Activated naive CD8-positive, alpha-beta T cell (primary cell): ENCODE results near the gene GIT2.

Source experiments
- H3K27ac Mint-ChIP-seq: one replicate; pipeline ENCODE4 v1.8.0; 2021; ENCODE audit warnings: mixed read lengths
- H3K27me3 Mint-ChIP-seq: one replicate; pipeline ENCODE4 v1.8.0; 2021; ENCODE audit warnings: mixed read lengths
- H3K36me3 Mint-ChIP-seq: one replicate; pipeline ENCODE4 v1.8.0; 2021; ENCODE audit warnings: mixed read lengths
- H3K4me1 Mint-ChIP-seq: one replicate; pipeline ENCODE4 v1.8.0; 2021; ENCODE audit warnings: low read depth, mixed read lengths
- H3K4me3 Mint-ChIP-seq: one replicate; pipeline ENCODE4 v1.8.0; 2021; ENCODE audit warnings: mild to moderate bottlenecking, mixed read lengths
- H3K9me3 Mint-ChIP-seq: one replicate; pipeline ENCODE4 v1.8.0; 2021; ENCODE audit warnings: low read depth, mixed read lengths

GIT2 gene

DNA sequence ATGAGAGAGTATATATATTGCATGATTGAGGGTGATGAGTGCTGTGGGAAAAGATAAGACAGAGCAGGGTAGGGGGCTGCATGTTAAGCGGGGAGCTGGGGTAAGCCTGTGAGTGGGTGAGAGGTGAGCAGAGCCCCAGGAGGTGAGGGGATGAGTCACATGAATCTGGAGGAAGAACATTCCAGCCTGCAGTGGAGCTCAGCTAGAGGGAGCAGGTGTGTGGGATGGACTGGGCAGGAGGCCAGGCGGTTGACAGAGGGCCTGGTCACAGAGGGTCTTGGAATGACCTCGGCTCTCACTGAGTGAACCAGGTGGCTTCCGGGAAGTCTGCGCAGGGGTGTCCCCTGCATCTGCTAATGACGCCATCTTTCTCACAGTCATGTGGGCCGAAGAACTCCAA lies 44.4 kb downstream of the GIT2 start:
- Mint-ChIP-seq H3K9me3 (no peaks in the 10 kb centered on the region), H3K27ac (peak overlapping the region; percentile 83), H3K4me1 (peaks cover 23% of the 10 kb centered on the region), H3K36me3 (peaks cover 24% of the 10 kb centered on the region), H3K27me3 (no peaks in the 10 kb centered on the region), H3K4me3 (no peak overlapping the region)

DNA sequence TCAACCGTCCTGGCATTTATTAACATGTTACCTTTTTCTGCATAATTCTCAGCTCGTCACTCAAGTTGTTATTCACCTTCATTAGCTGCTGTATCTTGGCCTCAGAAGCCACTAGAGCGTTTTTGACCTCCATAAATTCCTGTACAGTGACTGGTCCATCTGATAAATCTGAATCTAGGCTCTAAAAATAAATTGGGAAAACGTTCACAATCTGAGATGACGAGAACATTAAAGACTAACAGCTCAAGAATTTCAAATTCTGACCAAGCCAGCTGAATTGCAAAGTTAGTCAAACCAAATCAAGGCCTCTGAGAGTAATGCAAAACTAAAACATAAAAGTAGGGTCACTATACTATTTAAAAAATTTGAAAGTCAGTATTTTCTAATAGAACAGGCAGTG lies 45.0 kb downstream of the GIT2 start:
- Mint-ChIP-seq H3K4me3 (no peak overlapping the region), H3K27ac (no peak overlapping the region), H3K36me3 (peaks cover 24% of the 10 kb centered on the region), H3K9me3 (no peaks in the 10 kb centered on the region), H3K4me1 (peaks cover 29% of the 10 kb centered on the region), H3K27me3 (no peaks in the 10 kb centered on the region)

DNA sequence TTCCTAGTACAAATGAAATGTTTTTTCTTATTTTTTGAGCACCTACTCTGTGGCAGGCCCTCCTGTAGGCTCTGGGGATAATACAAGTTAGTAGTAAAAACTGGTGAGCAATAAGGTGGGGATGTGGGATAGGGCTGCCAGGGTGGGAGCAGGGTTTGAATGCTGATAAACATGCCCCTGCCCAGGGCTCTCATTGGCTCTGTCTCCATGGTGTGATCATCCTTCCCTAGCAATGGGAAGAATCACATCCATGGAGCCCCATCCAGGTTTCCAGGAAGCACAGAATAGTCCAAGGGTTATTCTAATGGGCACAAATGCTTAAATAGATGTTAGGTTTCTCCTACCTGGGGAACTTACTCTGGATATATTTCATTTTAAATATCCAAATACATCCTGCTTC lies 45.5 kb downstream of the GIT2 start:
- Mint-ChIP-seq H3K27ac (no peak overlapping the region), H3K4me1 (peaks cover 29% of the 10 kb centered on the region), H3K36me3 (peaks cover 24% of the 10 kb centered on the region), H3K9me3 (no peaks in the 10 kb centered on the region), H3K4me3 (no peak overlapping the region), H3K27me3 (no peaks in the 10 kb centered on the region)

DNA sequence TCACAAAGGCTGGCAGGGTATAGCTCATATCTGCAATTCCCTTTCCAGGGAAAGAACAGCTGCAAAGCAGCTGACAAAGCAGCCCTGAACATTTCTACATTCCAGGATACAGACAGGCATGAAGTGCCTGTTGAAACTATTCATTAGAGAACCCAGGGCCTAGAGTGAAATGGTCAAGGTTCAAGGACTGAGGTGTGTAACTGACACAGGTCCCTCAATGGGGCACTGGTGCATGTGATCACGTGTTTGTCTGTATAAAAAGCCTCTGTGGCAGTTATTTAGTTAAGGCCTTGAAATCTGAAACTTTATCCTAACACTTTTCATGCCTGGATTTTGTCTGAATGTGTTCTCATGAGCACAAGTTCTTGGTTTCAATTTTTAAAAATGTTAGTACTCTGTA lies 47.1 kb downstream of the GIT2 start:
- peaks cover 29% of the 10 kb centered on the region for H3K4me1 Mint-ChIP-seq
- no peaks in the 10 kb centered on the region for H3K27me3 Mint-ChIP-seq
- peak overlapping the region; percentile 34 for H3K27ac Mint-ChIP-seq
- peaks cover 24% of the 10 kb centered on the region for H3K36me3 Mint-ChIP-seq
- no peak overlapping the region for H3K4me3 Mint-ChIP-seq
- no peaks in the 10 kb centered on the region for H3K9me3 Mint-ChIP-seq

DNA sequence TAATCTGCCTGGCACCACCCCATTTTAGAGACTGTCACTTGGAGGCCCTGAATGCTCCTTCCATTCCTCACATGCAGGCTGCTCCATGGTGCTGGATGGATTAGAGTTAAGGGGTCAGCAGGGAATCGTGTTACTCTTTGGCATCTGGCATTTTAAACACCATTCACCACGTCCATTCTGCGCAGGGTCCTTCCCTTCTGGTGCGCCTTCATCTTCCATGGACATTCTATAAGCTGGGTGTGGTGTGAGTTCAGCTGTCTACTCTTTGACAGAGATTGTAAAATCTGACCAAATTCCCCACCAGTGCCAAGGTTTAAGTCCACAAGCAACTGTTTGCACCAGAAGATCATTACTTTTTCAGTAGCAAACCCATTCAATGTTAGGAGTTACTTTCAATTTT lies 47.8 kb downstream of the GIT2 start:
- H3K27me3 Mint-ChIP-seq: no peaks in the 10 kb centered on the region
- peak overlapping the region; percentile 5 for H3K27ac Mint-ChIP-seq
- peaks cover 24% of the 10 kb centered on the region for H3K36me3 Mint-ChIP-seq
- no peaks in the 10 kb centered on the region for H3K9me3 Mint-ChIP-seq
- no peak overlapping the region for H3K4me3 Mint-ChIP-seq
- H3K4me1 Mint-ChIP-seq: peaks cover 29% of the 10 kb centered on the region

DNA sequence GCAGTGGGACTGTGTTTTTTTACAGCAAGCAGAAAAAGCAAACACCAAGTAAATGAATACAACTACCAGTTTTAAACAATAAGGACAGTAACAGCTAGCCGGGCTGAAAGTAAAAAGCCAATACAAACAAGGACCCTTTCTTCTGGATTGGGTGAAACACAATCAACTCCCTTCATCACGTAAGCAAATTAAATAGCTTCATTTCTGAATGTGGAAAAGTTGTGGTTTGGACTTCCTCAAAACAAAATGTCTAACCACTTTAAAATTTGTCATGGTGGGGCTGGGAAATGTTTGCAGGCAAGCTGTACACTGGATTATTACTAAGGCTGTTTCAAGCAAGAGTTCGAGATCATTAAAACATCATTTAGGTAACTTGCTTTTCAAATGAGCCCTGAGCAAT lies 48.6 kb downstream of the GIT2 start:
- Mint-ChIP-seq H3K9me3 (no peaks in the 10 kb centered on the region), H3K4me1 (peaks cover 28% of the 10 kb centered on the region), H3K36me3 (peaks cover 23% of the 10 kb centered on the region), H3K27me3 (no peaks in the 10 kb centered on the region), H3K4me3 (no peak overlapping the region), H3K27ac (peak overlapping the region; percentile 89)

DNA sequence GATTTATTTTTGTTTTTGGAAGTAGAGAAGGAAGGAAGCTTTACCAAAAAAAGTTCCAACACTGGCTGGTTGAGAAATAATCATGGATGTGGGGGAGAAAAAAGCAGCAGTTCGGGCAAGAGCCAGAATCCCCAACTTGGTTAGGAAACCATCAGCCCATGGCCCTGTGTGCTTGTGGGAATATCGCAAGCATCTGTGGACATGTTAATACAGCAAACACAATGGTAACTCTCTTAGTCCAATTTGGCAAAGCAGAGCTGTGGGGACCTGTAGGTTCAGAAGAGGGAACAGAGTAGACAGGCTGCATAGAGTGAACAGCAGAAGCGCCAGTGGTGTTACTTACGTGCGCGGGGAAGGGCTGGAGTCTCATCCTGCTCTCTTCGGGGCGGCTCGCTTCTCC lies 49.3 kb downstream of the GIT2 start:
- Mint-ChIP-seq H3K4me3 (peak overlapping the region; percentile 8), H3K27ac (peak overlapping the region; percentile 89), H3K36me3 (peaks cover 19% of the 10 kb centered on the region), H3K27me3 (no peaks in the 10 kb centered on the region), H3K4me1 (peaks cover 26% of the 10 kb centered on the region), H3K9me3 (no peaks in the 10 kb centered on the region)

DNA sequence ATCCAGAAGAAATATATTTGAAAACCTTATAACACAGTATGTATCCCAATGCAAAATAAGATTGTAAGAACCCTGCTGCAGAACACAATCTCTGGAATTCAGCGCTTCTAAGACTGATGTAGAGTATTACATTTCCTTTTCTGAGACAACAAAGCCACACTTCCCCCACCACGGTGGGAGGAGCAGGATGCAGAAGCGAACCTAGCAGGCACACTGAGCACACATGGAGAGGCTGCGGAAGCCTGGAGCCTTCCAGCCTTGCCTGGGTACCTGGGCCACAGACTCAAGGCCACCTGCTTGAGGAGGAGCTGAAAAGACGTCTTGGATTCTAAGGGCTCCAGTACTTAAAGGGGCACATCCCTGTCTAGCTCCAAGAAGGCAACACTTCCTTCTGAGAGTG lies 49.7 kb downstream of the GIT2 start:
- H3K27me3 Mint-ChIP-seq: no peaks in the 10 kb centered on the region
- no peak overlapping the region for H3K4me3 Mint-ChIP-seq
- H3K27ac Mint-ChIP-seq: peak overlapping the region; percentile 89
- H3K9me3 Mint-ChIP-seq: no peaks in the 10 kb centered on the region
- peaks cover 26% of the 10 kb centered on the region for H3K4me1 Mint-ChIP-seq
- H3K36me3 Mint-ChIP-seq: peaks cover 17% of the 10 kb centered on the region

DNA sequence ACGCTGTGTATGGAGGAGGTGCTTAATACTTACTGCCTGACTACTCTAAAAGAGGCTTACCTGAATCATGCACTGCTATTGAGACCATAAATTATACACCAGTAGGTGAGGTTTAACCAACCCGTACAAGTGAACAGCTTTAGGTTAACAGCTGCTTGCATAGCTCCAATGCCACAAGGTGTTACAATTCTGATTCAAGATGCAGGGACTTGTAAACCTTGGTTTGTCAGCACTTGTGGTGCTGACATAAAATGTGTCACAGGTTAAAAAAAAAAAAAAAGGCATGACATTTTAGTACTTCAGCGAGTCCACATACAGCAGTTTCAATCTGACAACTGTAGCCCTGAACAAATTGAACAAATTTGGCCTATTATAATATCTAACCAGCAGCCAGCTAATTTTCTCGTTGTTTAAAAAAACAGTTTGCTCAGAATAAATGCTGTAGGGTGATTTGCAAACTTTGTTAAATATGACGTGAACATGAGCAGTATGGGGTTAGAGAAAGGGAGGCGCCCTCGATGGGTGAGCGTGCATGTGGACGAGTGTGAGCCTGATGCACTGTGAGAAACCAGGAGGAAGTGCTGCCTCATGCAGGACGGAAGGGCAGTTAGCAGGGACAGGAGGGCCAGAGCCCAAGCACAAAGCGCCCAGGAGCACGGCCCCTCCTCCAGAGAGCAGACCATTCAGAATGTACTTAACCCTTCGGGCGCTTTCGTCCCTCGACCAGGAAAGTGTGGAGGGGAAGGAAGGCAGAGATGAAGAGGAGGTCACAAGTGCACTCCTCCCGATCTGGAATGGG lies 51.4 kb downstream of the GIT2 start:
- H3K4me3 Mint-ChIP-seq: no peak overlapping the region
- no peaks in the 10 kb centered on the region for H3K27me3 Mint-ChIP-seq
- peaks cover 25% of the 10 kb centered on the region for H3K4me1 Mint-ChIP-seq
- peaks cover 13% of the 10 kb centered on the region for H3K36me3 Mint-ChIP-seq
- no peak overlapping the region for H3K27ac Mint-ChIP-seq
- H3K9me3 Mint-ChIP-seq: no peaks in the 10 kb centered on the region

DNA sequence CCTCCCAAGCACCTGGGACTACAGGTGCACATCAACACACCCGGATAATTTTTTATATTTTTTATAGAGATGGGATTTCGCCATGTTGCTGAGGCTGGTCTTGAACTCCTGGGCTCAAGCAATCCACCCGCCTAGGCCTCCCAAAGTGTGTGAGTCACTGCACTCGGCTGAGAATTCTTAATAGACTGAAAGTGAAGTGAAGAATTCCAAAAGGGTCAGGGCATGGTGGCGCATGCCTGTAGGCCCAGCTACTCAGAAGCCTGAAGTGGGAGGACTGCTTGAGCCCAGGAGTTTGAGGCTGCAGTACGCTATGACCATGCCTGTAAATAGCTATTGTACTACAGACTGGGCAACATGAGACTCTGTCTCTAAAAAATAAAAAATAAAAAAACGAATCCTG lies 52.4 kb downstream of the GIT2 start:
- H3K27ac Mint-ChIP-seq: no peak overlapping the region
- H3K36me3 Mint-ChIP-seq: peaks cover 13% of the 10 kb centered on the region
- peaks cover 25% of the 10 kb centered on the region for H3K4me1 Mint-ChIP-seq
- no peak overlapping the region for H3K4me3 Mint-ChIP-seq
- H3K27me3 Mint-ChIP-seq: no peaks in the 10 kb centered on the region
- no peaks in the 10 kb centered on the region for H3K9me3 Mint-ChIP-seq

DNA sequence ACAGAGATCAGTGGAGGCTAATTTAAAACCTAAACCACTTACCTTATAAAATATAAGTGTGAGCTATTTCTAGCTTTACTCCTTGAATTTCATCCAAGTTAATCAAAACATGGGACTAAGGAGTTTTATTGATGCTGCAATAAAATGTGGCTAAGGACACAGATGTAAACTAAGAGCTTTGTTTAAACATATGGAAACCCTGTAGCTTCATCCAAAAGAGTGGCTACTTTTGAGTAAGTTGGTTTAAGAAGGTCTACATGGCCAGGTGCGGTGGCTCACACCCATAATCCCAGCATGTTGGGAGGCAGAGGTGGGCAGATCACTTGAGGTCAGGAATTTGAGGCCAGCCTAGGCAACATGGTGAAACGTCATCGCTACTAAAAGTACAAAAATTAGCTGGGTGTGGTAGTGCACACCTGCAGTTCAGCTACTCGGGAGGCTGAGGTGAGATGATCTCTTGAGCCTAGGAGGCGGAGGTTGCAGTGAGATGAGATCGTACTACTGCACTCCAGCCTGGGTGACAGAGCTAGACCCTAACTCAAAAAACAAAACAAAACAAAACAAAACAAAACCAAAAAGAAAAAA lies 55.7 kb downstream of the GIT2 start:
- Mint-ChIP-seq H3K27me3 (no peaks in the 10 kb centered on the region), H3K4me1 (no peaks in the 10 kb centered on the region), H3K9me3 (no peaks in the 10 kb centered on the region), H3K36me3 (peaks cover 6% of the 10 kb centered on the region), H3K4me3 (no peak overlapping the region), H3K27ac (no peak overlapping the region)

DNA sequence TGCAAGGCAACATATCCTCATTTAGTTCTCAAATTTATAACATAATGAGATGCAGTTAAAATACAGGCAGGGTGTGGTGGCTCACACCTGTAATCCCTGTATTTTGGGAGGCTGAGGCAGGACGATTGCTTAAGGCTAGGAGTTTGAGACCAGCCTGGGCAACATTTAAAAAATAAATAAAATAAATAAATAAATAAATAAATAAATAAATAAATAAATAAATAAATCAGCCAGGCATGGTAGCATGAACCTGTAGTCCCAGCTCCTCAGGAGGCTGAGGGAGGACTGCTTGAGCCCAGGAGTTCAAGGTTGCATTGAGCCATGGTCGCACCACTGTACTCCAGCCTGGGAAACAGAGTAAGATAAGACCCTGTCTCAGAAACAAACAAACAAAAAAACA lies 56.7 kb downstream of the GIT2 start:
- H3K27me3 Mint-ChIP-seq: no peaks in the 10 kb centered on the region
- H3K27ac Mint-ChIP-seq: no peak overlapping the region
- H3K4me3 Mint-ChIP-seq: no peak overlapping the region
- no peaks in the 10 kb centered on the region for H3K4me1 Mint-ChIP-seq
- H3K36me3 Mint-ChIP-seq: peaks cover 6% of the 10 kb centered on the region
- H3K9me3 Mint-ChIP-seq: no peaks in the 10 kb centered on the region

DNA sequence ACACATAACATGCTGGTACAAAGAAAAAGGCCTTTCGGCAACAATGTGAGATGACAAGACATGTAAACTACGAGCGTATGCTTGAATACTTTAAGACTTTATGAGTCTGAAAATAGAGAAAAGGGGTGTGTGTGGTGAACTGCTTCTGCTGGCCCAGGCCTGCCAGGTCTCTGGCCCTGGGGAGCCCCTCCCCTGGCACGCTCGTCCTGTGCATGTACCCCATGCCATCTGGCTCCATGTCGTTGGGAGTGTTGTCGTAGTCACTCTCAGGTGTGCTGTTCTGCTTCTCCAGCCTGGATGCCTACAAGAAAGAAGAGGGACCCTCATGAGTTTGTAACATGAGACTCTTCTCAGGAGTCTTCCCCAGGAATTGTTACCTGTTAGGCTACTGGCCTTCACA lies 57.2 kb downstream of the GIT2 start:
- H3K4me1 Mint-ChIP-seq: no peaks in the 10 kb centered on the region
- no peak overlapping the region for H3K4me3 Mint-ChIP-seq
- H3K27me3 Mint-ChIP-seq: no peaks in the 10 kb centered on the region
- H3K36me3 Mint-ChIP-seq: peaks cover 9% of the 10 kb centered on the region
- no peak overlapping the region for H3K27ac Mint-ChIP-seq
- no peaks in the 10 kb centered on the region for H3K9me3 Mint-ChIP-seq

DNA sequence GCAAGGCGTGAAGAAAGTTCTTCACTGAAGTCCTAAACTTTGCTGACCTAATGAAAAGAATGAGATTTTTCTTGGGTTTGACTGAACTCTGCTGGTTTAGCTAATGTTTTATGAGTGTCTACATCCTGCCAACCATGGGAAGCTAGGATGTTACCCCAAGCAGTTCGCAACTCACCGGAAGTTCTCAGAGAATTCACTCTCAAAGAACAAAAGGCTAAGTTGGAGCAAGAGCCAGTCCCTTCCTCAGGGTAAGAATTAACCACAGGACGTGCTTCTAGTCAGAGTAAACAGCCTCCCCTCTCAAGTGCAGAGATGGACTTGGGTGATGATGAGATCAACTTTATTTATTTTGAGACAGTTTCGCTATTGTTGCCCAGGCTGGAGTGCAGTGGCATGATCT lies 58.8 kb downstream of the GIT2 start:
- H3K36me3 Mint-ChIP-seq: peaks cover 8% of the 10 kb centered on the region
- no peaks in the 10 kb centered on the region for H3K27me3 Mint-ChIP-seq
- no peak overlapping the region for H3K4me3 Mint-ChIP-seq
- no peaks in the 10 kb centered on the region for H3K4me1 Mint-ChIP-seq
- H3K27ac Mint-ChIP-seq: no peak overlapping the region
- no peaks in the 10 kb centered on the region for H3K9me3 Mint-ChIP-seq

DNA sequence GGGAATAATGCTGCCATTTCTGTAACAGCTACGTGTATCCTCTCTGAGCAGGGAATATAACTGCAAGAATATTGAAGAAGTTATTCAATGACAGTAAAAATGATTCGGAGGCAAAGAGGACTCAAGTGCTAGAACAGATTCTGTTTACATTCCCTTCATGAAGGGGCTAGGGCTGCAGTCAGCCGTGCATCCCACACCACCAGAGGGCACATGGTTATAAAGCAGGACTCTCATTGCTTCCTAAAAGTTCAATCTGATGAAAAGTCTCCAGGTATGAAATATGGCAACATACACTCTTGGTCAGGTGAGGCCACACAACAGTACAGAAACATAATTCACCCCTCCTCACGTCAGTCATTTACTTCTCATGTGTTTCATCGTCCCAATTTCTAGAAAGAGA lies 62.1 kb downstream of the GIT2 start:
- no peaks in the 10 kb centered on the region for H3K27me3 Mint-ChIP-seq
- no peak overlapping the region for H3K4me3 Mint-ChIP-seq
- H3K9me3 Mint-ChIP-seq: no peaks in the 10 kb centered on the region
- no peak overlapping the region for H3K27ac Mint-ChIP-seq
- H3K4me1 Mint-ChIP-seq: no peaks in the 10 kb centered on the region
- peaks cover 13% of the 10 kb centered on the region for H3K36me3 Mint-ChIP-seq
